Activated CD4-positive, alpha-beta T cell treated with anti-CD3 and anti-CD28 coated beads for 36 hours (primary cell): ENCODE data around the gene NUBPL. TPM values are rescaled to one million over a fixed set of nuclear protein-coding genes. Genes with fewer than 3 reads are reported as not detected.

Experiments
- ATAC-seq: fragments of 200-7000 bp; cut with Tn5 transposase; one replicate; pipeline ENCODE4 v1.10.0; 2021; ENCODE audit warnings: mild to moderate bottlenecking, moderate library complexity
- CTCF ChIA-PET: fragments of 350-600 bp; sonication (Branson Sonifier 250); formaldehyde crosslinking; loops from one replicate; lab custom pipeline; 2021; ENCODE audit warnings: antibody characterized with exemption; lab: Charles Lee
- POLR2A ChIA-PET: fragments of 350-600 bp; sonication (Branson Sonifier 250); formaldehyde crosslinking; loops from one replicate; lab custom pipeline; 2021; ENCODE audit warnings: antibody characterized with exemption, inconsistent platforms; lab: Charles Lee
- DNase-seq: peaks from one replicate; pipeline ENCODE4 v3.0.0-alpha.2; 2020
- H3K27ac Mint-ChIP-seq: one replicate; pipeline ENCODE4 v1.8.0; 2021; ENCODE audit warnings: mixed read lengths
- H3K27me3 Mint-ChIP-seq: one replicate; pipeline ENCODE4 v1.8.0; 2021; ENCODE audit warnings: mixed read lengths
- H3K36me3 Mint-ChIP-seq: one replicate; pipeline ENCODE4 v1.8.0; 2021; ENCODE audit warnings: low read depth, mixed read lengths
- H3K4me1 Mint-ChIP-seq: one replicate; pipeline ENCODE4 v1.8.0; 2021; ENCODE audit warnings: mixed read lengths
- H3K4me3 Mint-ChIP-seq: one replicate; pipeline ENCODE4 v1.8.0; 2021; ENCODE audit warnings: mild to moderate bottlenecking, moderate library complexity, mixed read lengths
- H3K9me3 Mint-ChIP-seq: one replicate; pipeline ENCODE4 v1.8.0; 2021; ENCODE audit warnings: low read depth, mixed read lengths
- intact Hi-C, 2 experiments: fragments of 100-400 bp; cut with DNase I in 1 of 2; cut with micrococcal nuclease in 1 of 2; formaldehyde crosslinking; loops; one replicate each; pipeline versions ENCODE4 v1.14.2 to v1.15.1; 2022 to 2024; cut with DNase I, micrococcal nuclease
- total RNA-seq, 2 experiments: library from RNA; stranded (reverse); gene quantifications; one replicate each; pipeline ENCODE4 v1.2.3, GENCODE V29; 2021

Gene NUBPL
- total RNA-seq, 2 experiments from 2014 or later: 9.5 to 14.9 TPM

GRCh38 chr14:31902002-31902401 lies 340.8 kb downstream of the NUBPL start:
- ChIA-PET CTCF (no interaction called here), POLR2A (no interaction called here)
- ATAC-seq (no peak), DNase-seq (no peak)
- H3K4me1 Mint-ChIP-seq: no peaks in the 10 kb centered on the region
- no peaks in the 10 kb centered on the region for H3K9me3 Mint-ChIP-seq
- H3K27ac Mint-ChIP-seq: no peak overlapping the region
- no peaks in the 10 kb centered on the region for H3K36me3 Mint-ChIP-seq
- H3K4me3 Mint-ChIP-seq: no peak overlapping the region
- intact Hi-C loops: no loop called here
- peaks cover 2% of the 10 kb centered on the region for H3K27me3 Mint-ChIP-seq

- Mint-ChIP-seq H3K4me3 (no peak overlapping the region), H3K9me3 (no peaks in the 10 kb centered on the region), H3K36me3 (no peaks in the 10 kb centered on the region), H3K27me3 (peaks cover 4% of the 10 kb centered on the region), H3K27ac (no peak overlapping the region), H3K4me1 (no peaks in the 10 kb centered on the region)
- ATAC-seq (no peak), DNase-seq (no peak)
- ChIA-PET POLR2A (no interaction called here), CTCF (no interaction called here)
- intact Hi-C loops: no loop called here
Measured at GRCh38 chr14:31902945-31903646, 341.9 kb downstream of the NUBPL start.

GRCh38 chr14:31909977-31910376 lies 348.8 kb downstream of the NUBPL start:
- Mint-ChIP-seq H3K4me3 (no peak overlapping the region), H3K27me3 (peaks cover 2% of the 10 kb centered on the region), H3K4me1 (no peaks in the 10 kb centered on the region), H3K27ac (no peak overlapping the region), H3K36me3 (no peaks in the 10 kb centered on the region), H3K9me3 (peaks cover 19% of the 10 kb centered on the region)
- no peak for ATAC-seq
- intact Hi-C loops: no loop called here
- CTCF ChIA-PET: interaction anchor here (1.1 kb wide), 1 partner anchor 14 kb away, joined by 3 read pairs; no protein-coding TSS in a partner anchor
- DNase-seq: no peak
- POLR2A ChIA-PET: no interaction called here

Other genes starting within 250 kb of the NUBPL start
- 1 to 10 TPM; 8.5 to 9.4 TPM for gene HEATR5A, start 140.9 kb upstream of the NUBPL start, total RNA-seq
- gene DTD2, start 103.9 kb upstream of the NUBPL start, total RNA-seq: 10 to 100 TPM; 17.5 to 21.6 TPM
- gene GPR33, start 73.4 kb upstream of the NUBPL start, total RNA-seq: not detected